A549 treated with AZD9567 at 1 μM for 4 hours (cell line): ENCODE data around the gene ELOVL2. TPM values are rescaled to one million over a fixed set of nuclear protein-coding genes. Genes with fewer than 3 reads are reported as not detected.

ENCODE experiments used
- total RNA-seq: library from RNA; stranded (reverse); fragments of 200-300 nt; extraction: Qiagen RNA extraction; gene quantifications from 5 replicates; pipeline ENCODE4 v1.2.3, GENCODE V29; 2022; ENCODE audit not compliant: insufficient read depth

ELOVL2 gene
- 5.1 to 6.6 TPM (median 6.5 TPM) in 5 replicates for total RNA-seq

GRCh38 chr6:11043961-11044711 lies at the start of gene ELOVL2:
Gene ELOVL2 (minus strand): TSS chr6:11044305. CDS start chr6:11044230, 75 bp downstream.

Other genes with a start within 250 kb of the ELOVL2 start
- 0.09 to 0.21 TPM (median 0.16 TPM) in 4 of 5 replicates, not detected in the other for gene MAK, start 205.8 kb downstream of the ELOVL2 start, total RNA-seq
- gene GCM2, start 162.3 kb downstream of the ELOVL2 start, total RNA-seq: not detected in 5 replicates
- gene SYCP2L, start 157.3 kb downstream of the ELOVL2 start, total RNA-seq: 1.1 to 3.6 TPM (median 2.2 TPM) in 5 replicates
- 14.3 to 17.2 TPM (median 16.2 TPM) in 5 replicates for gene SMIM13, start 49.5 kb upstream of the ELOVL2 start, total RNA-seq
- gene ERVFRD-1, start 67.4 kb upstream of the ELOVL2 start, total RNA-seq: not detected in 5 replicates
- 33.9 to 49.8 TPM (median 46.8 TPM) in 5 replicates for gene NEDD9, start 188.4 kb upstream of the ELOVL2 start, total RNA-seq